ENCODE results near the gene LMBR1.

LMBR1 gene

DNA sequence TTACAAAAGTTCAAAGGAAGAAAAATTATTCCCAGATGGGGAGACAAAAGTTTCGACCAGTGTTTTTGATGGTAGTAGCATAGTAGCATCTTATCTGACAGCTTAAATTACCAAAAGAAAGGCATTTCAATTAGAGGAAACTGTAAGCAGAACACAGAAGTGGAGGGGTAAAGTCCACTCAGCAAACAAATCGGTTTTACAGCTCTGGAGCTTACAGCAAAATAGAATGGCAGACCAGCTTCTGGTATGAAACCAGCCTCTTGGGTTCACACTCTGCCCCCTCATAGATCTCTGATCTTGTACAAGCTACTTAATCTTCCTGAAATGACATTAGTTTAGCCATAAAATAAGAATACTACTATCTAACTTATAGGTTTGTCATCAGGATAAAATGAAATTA is 133.8 kb downstream of the LMBR1 start:
- no peaks in the 10 kb centered on the region for H3K9me3 ChIP-seq (ENCODE audit: control insufficient read depth in 2 of 2, low read length in 2 of 2)
- no peaks in the 10 kb centered on the region for H3K27me3 ChIP-seq (ENCODE audit: control insufficient read depth in 1 of 2, insufficient read depth in 2 of 2, low read length in 2 of 2)
- H3K4me3 ChIP-seq (ENCODE audit: low read length in 2 of 2), result no peak overlapping the region
- H3K36me3 ChIP-seq (ENCODE audit: control insufficient read depth in 2 of 2, insufficient read depth in 2 of 2, low read length in 2 of 2), result no peaks in the 10 kb centered on the region
- H3K4me1 ChIP-seq (ENCODE audit: control insufficient read depth, insufficient read depth, low read length), result no peaks in the 10 kb centered on the region
- H3K9ac ChIP-seq (ENCODE audit: low read length in 2 of 2), result no peak overlapping the region
- H3K27ac ChIP-seq (ENCODE audit: low read length), result no peak overlapping the region

DNA sequence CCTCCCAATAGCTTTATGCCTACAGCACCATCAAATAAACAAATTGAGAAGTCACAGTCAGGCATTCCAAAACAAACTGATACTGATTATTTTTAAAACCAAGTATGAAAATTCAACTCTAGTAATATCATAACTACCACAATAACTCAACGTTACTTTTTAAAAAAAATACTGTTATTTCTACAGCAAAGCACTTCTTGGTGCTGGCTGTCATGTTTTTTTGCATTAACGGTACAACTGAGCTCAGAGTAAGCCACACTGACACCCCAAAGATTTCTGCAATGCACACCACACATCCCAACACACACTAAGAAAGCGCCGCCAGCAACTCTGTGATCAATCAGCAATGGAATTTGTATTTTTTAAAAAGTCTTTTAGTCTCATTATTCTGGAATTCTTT is 138.8 kb downstream of the LMBR1 start:
- no peak overlapping the region for H3K4me3 ChIP-seq (ENCODE audit: low read length in 2 of 2)
- no peaks in the 10 kb centered on the region for H3K36me3 ChIP-seq (ENCODE audit: control insufficient read depth in 2 of 2, insufficient read depth in 2 of 2, low read length in 2 of 2)
- no peaks in the 10 kb centered on the region for H3K9me3 ChIP-seq (ENCODE audit: control insufficient read depth in 2 of 2, low read length in 2 of 2)
- no peaks in the 10 kb centered on the region for H3K27me3 ChIP-seq (ENCODE audit: control insufficient read depth in 1 of 2, insufficient read depth in 2 of 2, low read length in 2 of 2)
- no peak overlapping the region for H3K9ac ChIP-seq (ENCODE audit: low read length in 2 of 2)
- H3K4me1 ChIP-seq (ENCODE audit: control insufficient read depth, insufficient read depth, low read length), result no peaks in the 10 kb centered on the region
- H3K27ac ChIP-seq (ENCODE audit: low read length), result no peak overlapping the region

DNA sequence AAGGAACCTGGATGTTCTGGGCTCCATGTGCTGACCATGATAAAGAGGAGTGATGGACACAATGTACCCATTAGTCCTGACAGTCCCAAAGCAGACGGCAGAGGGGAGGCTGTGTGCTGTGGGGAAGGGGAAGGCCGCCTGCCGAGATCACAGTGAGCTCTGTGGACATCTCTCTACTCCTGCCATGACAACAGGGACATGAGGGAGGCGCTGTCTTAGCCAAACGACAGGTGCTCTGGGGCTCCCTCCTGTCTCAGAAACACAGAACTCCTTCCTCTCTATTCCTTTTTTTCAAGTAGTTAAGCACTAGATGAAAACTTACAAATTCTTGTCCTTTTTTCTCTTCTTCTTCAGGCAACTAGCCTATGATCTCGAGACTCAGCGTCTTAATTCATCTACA is 139.4 kb downstream of the LMBR1 start:
- no peaks in the 10 kb centered on the region for H3K9me3 ChIP-seq (ENCODE audit: control insufficient read depth in 2 of 2, low read length in 2 of 2)
- no peaks in the 10 kb centered on the region for H3K36me3 ChIP-seq (ENCODE audit: control insufficient read depth in 2 of 2, insufficient read depth in 2 of 2, low read length in 2 of 2)
- H3K27me3 ChIP-seq (ENCODE audit: control insufficient read depth in 1 of 2, insufficient read depth in 2 of 2, low read length in 2 of 2), result no peaks in the 10 kb centered on the region
- no peaks in the 10 kb centered on the region for H3K4me1 ChIP-seq (ENCODE audit: control insufficient read depth, insufficient read depth, low read length)
- H3K27ac ChIP-seq (ENCODE audit: low read length), result no peak overlapping the region
- H3K9ac ChIP-seq (ENCODE audit: low read length in 2 of 2), result no peak overlapping the region
- no peak overlapping the region for H3K4me3 ChIP-seq (ENCODE audit: low read length in 2 of 2)

DNA sequence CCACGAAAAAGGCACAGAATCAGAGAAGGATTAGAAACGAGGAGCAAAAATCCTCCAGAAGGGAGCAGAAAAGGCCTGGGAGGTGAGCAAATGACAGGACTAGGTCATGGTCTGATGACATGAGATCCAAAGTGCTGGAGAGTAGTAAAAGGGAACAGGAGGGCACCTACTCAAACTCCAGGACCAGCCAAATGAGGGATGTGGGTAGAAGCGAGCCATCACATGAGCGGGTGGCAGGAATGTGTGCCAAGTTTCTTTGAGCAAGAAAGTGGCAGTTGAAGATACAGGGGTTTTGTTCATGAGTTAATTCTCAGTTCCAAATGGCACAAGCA is 139.8 kb downstream of the LMBR1 start:
- Histone ChIP-seq H3K36me3 (ENCODE audit: control insufficient read depth in 2 of 2, insufficient read depth in 2 of 2, low read length in 2 of 2) (no peaks in the 10 kb centered on the region), H3K4me1 (ENCODE audit: control insufficient read depth, insufficient read depth, low read length) (no peaks in the 10 kb centered on the region), H3K27ac (ENCODE audit: low read length) (no peak overlapping the region), H3K9ac (ENCODE audit: low read length in 2 of 2) (no peak overlapping the region), H3K27me3 (ENCODE audit: control insufficient read depth in 1 of 2, insufficient read depth in 2 of 2, low read length in 2 of 2) (no peaks in the 10 kb centered on the region), H3K9me3 (ENCODE audit: control insufficient read depth in 2 of 2, low read length in 2 of 2) (no peaks in the 10 kb centered on the region), H3K4me3 (ENCODE audit: low read length in 2 of 2) (no peak overlapping the region)

DNA sequence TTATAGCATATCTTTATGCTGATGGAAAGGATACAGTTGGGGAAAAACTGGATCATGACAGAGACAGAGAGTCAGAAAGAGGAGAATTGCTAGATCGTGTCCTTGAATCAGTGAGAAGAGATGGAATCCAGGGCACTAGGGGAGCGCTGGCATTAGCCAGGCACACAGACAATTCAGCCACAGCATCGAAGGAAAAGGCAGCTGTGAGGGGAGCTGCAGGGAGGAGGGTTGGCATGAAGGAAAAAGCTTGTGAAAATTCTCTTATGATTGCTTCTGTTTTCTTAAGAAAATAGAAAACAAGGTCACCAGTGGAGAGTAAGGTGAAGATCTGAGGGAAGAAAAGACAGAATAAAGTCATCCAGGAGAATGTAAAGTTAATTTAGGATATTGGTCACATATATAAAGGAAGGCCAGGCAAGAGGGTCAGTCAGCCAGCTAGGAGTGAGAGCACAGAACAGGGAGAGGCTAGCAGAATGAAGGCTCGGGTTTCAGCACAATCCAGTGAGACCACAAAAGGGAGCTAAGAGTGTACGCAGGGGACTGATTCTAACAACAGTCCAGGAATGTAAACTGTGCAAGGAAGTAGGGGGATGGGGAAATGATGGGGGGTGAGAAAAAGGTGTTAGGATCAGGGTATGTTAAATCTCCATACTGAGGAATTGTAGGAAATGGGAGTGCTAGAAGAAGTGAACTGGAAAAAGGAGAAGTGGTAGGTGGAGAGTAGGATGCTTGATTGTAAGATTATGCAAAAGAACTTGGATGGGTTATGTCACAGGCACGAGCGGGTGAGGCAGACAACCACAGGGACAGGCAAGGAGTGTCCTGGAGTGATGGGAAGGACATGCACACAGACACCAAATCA is 140.4 kb downstream of the LMBR1 start:
- H3K27me3 ChIP-seq (ENCODE audit: control insufficient read depth in 1 of 2, insufficient read depth in 2 of 2, low read length in 2 of 2), result no peaks in the 10 kb centered on the region
- H3K36me3 ChIP-seq (ENCODE audit: control insufficient read depth in 2 of 2, insufficient read depth in 2 of 2, low read length in 2 of 2), result no peaks in the 10 kb centered on the region
- no peak overlapping the region for H3K4me3 ChIP-seq (ENCODE audit: low read length in 2 of 2)
- H3K4me1 ChIP-seq (ENCODE audit: control insufficient read depth, insufficient read depth, low read length), result no peaks in the 10 kb centered on the region
- H3K9ac ChIP-seq (ENCODE audit: low read length in 2 of 2), result no peak overlapping the region
- H3K9me3 ChIP-seq (ENCODE audit: control insufficient read depth in 2 of 2, low read length in 2 of 2), result no peaks in the 10 kb centered on the region
- H3K27ac ChIP-seq (ENCODE audit: low read length), result no peak overlapping the region

DNA sequence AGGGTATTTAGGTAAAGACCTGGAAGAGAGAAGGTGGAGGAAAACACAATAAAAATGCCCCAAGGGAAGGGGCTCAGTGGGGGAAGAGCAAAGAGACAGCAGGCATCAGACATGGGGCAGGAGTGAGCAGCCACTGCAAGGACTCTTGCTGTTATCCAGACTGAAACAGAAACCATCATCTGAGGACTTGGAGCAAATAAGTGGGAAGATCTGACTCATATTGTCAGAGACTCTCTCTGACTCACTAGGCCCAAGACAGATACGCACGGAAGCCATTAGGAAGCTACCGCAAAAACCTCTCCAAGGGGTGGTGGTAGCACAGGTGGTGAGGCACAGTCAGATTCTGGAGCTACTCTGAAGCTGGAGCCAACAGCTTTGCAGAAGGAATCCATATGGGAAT is 141.7 kb downstream of the LMBR1 start:
- no peak overlapping the region for H3K4me3 ChIP-seq (ENCODE audit: low read length in 2 of 2)
- H3K27ac ChIP-seq (ENCODE audit: low read length), result no peak overlapping the region
- no peak overlapping the region for H3K9ac ChIP-seq (ENCODE audit: low read length in 2 of 2)
- no peaks in the 10 kb centered on the region for H3K9me3 ChIP-seq (ENCODE audit: control insufficient read depth in 2 of 2, low read length in 2 of 2)
- H3K27me3 ChIP-seq (ENCODE audit: control insufficient read depth in 1 of 2, insufficient read depth in 2 of 2, low read length in 2 of 2), result no peaks in the 10 kb centered on the region
- no peaks in the 10 kb centered on the region for H3K4me1 ChIP-seq (ENCODE audit: control insufficient read depth, insufficient read depth, low read length)
- H3K36me3 ChIP-seq (ENCODE audit: control insufficient read depth in 2 of 2, insufficient read depth in 2 of 2, low read length in 2 of 2), result no peaks in the 10 kb centered on the region

DNA sequence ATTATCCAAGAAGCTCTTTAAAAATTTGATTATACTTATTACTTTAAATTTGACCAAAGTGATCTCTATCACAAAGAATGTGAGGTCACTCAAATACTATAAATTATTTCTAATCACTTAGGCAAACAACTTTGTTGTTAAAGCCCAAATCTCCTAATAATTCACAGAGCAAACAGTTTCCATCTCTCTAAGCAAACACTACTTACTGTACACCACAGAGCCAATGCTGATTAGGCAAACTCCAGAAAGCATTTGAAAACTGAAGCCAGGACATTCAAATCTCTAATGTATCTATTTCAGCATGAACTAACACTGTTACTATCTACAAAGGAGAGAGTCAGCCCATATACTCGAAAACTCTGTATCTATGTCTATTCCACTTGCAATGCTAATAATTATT is 145.3 kb downstream of the LMBR1 start:
- Histone ChIP-seq H3K9me3 (ENCODE audit: control insufficient read depth in 2 of 2, low read length in 2 of 2) (no peaks in the 10 kb centered on the region), H3K4me3 (ENCODE audit: low read length in 2 of 2) (no peak overlapping the region), H3K27me3 (ENCODE audit: control insufficient read depth in 1 of 2, insufficient read depth in 2 of 2, low read length in 2 of 2) (no peaks in the 10 kb centered on the region), H3K27ac (ENCODE audit: low read length) (no peak overlapping the region), H3K36me3 (ENCODE audit: control insufficient read depth in 2 of 2, insufficient read depth in 2 of 2, low read length in 2 of 2) (no peaks in the 10 kb centered on the region), H3K4me1 (ENCODE audit: control insufficient read depth, insufficient read depth, low read length) (no peaks in the 10 kb centered on the region), H3K9ac (ENCODE audit: low read length in 2 of 2) (no peak overlapping the region)

DNA sequence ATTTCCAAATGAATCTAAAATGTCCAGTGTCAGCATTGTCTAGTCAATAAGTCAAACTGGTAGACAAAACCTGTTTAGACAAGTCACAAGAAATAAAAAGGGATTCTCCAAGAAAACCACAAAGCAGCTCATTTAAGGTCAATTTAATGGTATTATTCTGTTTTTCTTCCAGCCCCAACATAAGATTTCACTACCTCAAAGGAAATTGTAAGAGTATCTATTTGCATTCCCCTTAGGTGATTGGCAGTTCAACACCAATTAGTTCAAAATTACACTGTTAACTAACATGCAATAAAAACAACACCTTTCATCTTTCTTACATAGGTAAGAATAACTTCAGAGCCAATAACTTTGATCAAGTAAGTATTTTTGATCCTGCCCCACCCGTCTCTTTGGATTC is 146.1 kb downstream of the LMBR1 start:
- no peaks in the 10 kb centered on the region for H3K9me3 ChIP-seq (ENCODE audit: control insufficient read depth in 2 of 2, low read length in 2 of 2)
- no peaks in the 10 kb centered on the region for H3K4me1 ChIP-seq (ENCODE audit: control insufficient read depth, insufficient read depth, low read length)
- H3K36me3 ChIP-seq (ENCODE audit: control insufficient read depth in 2 of 2, insufficient read depth in 2 of 2, low read length in 2 of 2), result no peaks in the 10 kb centered on the region
- no peaks in the 10 kb centered on the region for H3K27me3 ChIP-seq (ENCODE audit: control insufficient read depth in 1 of 2, insufficient read depth in 2 of 2, low read length in 2 of 2)
- H3K9ac ChIP-seq (ENCODE audit: low read length in 2 of 2), result no peak overlapping the region
- no peak overlapping the region for H3K27ac ChIP-seq (ENCODE audit: low read length)
- H3K4me3 ChIP-seq (ENCODE audit: low read length in 2 of 2), result no peak overlapping the region

DNA sequence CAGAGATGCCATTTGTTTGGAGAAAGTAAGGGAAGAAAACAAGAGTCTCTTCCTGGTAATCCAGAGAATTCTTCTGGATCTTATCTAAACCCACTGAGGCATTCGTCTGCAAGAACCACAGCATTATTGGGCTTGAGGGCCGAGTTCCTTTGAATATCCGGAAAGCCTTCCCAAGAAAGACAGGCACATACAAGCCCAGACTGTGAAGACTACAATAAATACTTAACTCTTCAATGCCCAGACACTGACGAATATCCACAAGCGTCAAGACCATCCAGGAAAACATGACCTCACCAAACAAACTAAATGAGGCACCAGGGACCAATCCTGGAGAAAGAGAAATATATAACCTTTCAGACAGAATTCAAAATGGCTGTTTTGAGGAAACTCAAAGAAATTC is 153.4 kb downstream of the LMBR1 start:
- Histone ChIP-seq H3K9me3 (ENCODE audit: control insufficient read depth in 2 of 2, low read length in 2 of 2) (no peaks in the 10 kb centered on the region), H3K9ac (ENCODE audit: low read length in 2 of 2) (no peak overlapping the region), H3K4me1 (ENCODE audit: control insufficient read depth, insufficient read depth, low read length) (no peaks in the 10 kb centered on the region), H3K27me3 (ENCODE audit: control insufficient read depth in 1 of 2, insufficient read depth in 2 of 2, low read length in 2 of 2) (no peaks in the 10 kb centered on the region), H3K36me3 (ENCODE audit: control insufficient read depth in 2 of 2, insufficient read depth in 2 of 2, low read length in 2 of 2) (peaks cover 0 to 3% of the 10 kb centered on the region in 2 donors), H3K27ac (ENCODE audit: low read length) (no peak overlapping the region), H3K4me3 (ENCODE audit: low read length in 2 of 2) (no peak overlapping the region)

DNA sequence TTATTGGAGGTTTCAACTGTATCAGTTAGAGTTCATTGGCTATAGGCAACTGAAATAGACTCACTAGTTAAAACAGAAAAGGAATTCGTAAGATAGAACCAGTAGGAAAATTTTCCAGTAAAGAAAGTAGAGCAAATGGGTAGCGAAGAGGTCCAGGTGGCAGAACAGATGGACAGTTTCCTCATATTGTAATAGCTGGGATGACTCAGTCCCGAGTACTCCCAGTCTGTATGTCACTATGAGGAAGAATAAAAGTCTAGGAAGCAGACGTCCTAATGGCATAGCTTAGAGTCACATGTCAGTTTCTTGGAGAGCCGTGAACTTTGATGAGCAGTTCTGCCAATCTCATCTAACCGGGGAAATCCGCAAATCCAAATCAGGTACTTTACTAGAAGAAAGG is 157.1 kb downstream of the LMBR1 start:
- Histone ChIP-seq H3K27ac (ENCODE audit: low read length) (no peak overlapping the region), H3K9me3 (ENCODE audit: control insufficient read depth in 2 of 2, low read length in 2 of 2) (peaks cover 3% of the 10 kb centered on the region in 2 donors), H3K36me3 (ENCODE audit: control insufficient read depth in 2 of 2, insufficient read depth in 2 of 2, low read length in 2 of 2) (peaks cover 0 to 6% of the 10 kb centered on the region in 2 donors), H3K4me1 (ENCODE audit: control insufficient read depth, insufficient read depth, low read length) (no peaks in the 10 kb centered on the region), H3K4me3 (ENCODE audit: low read length in 2 of 2) (no peak overlapping the region), H3K9ac (ENCODE audit: low read length in 2 of 2) (no peak overlapping the region), H3K27me3 (ENCODE audit: control insufficient read depth in 1 of 2, insufficient read depth in 2 of 2, low read length in 2 of 2) (no peaks in the 10 kb centered on the region)

DNA sequence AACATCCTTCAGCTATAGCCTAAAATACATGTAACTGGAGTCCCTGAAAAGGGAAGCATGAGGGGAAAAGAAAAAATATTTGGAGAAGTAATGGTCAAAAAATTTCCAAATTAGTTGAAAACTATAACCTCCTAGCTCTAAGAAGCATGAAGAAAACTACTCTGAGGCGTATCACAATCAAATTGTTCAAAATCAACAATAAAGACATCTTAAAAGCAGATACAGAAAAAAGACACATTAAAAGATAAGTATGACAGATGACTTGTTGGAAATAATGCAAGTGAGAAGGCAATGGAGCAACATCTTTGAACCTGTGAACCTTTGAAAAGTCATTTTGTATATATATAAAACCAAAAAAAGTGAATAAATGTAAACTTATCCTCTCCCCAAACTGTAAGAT is 159.3 kb downstream of the LMBR1 start:
- Histone ChIP-seq H3K9me3 (ENCODE audit: control insufficient read depth in 2 of 2, low read length in 2 of 2) (peaks cover 3% of the 10 kb centered on the region in 2 donors), H3K4me3 (ENCODE audit: low read length in 2 of 2) (no peak overlapping the region), H3K4me1 (ENCODE audit: control insufficient read depth, insufficient read depth, low read length) (no peaks in the 10 kb centered on the region), H3K27me3 (ENCODE audit: control insufficient read depth in 1 of 2, insufficient read depth in 2 of 2, low read length in 2 of 2) (no peaks in the 10 kb centered on the region), H3K9ac (ENCODE audit: low read length in 2 of 2) (no peak overlapping the region), H3K27ac (ENCODE audit: low read length) (no peak overlapping the region), H3K36me3 (ENCODE audit: control insufficient read depth in 2 of 2, insufficient read depth in 2 of 2, low read length in 2 of 2) (peaks cover 0 to 6% of the 10 kb centered on the region in 2 donors)

All from stomach smooth muscle (tissue), 2 donors.